GM12878 (cell line): ENCODE results near the gene NPAS3. TPM values are rescaled to one million over a fixed set of nuclear protein-coding genes. Genes with fewer than 3 reads are reported as not detected.

Experiments used
- ATAC-seq: fragments of 200-7000 bp; cut with Tn5 transposase; 3 replicates; pipeline ENCODE4 v1.9.1; 2020; ENCODE audit warnings: mild to moderate bottlenecking, moderate library complexity
- BruUV-seq: library from RNA; stranded (reverse); fragments of 400-500 nt; replicated peaks from 2 replicates; lab custom pipeline; 2021; lab: Mats Ljungman, UMichigan
- CTCF ChIA-PET: fragments of 300-600 bp; sonication (Branson Sonifier 250); formaldehyde crosslinking; extraction: SDS; loops from one replicate; lab custom pipeline; 2021; ENCODE audit warnings: inconsistent platforms; lab: Yijun Ruan, JAX
- POLR2A ChIA-PET: fragments of 350-600 bp; formaldehyde crosslinking; extraction: SDS; loops from one replicate; lab custom pipeline; 2021; ENCODE audit warnings: inconsistent platforms; lab: Charles Lee
- RAD21 ChIA-PET: fragments of 300-600 bp; sonication (Branson Sonifier 250); formaldehyde crosslinking; loops from one replicate; lab custom pipeline; 2023; ENCODE audit warnings: antibody characterized with exemption; ENCODE audit not compliant: unreplicated experiment; lab: Charles Lee
- SMC1A ChIA-PET: fragments of 300-600 bp; sonication (Branson Sonifier 250); formaldehyde crosslinking; loops from one replicate; lab custom pipeline; 2023; ENCODE audit not compliant: unreplicated experiment, uncharacterized antibody; lab: Charles Lee
- DNase-seq: peaks from one replicate; pipeline ENCODE4 v3.0.0-alpha.2; 2011; ENCODE audit warnings: low read depth, low spot score
- FAIRE-seq: peaks from 3 replicates; lab custom pipeline; 2011; peaks lifted over from hg19 to GRCh38; lab: Jason Lieb, UNC
- H2AFZ ChIP-seq: 2 replicates; pipeline ENCODE4 v1.6.0; 2011; ENCODE audit warnings: low read depth, low read length, control low read depth; ENCODE audit not compliant: control insufficient read depth
- H3K27ac ChIP-seq: 2 replicates; pipeline ENCODE4 v1.5.1; 2011; ENCODE audit warnings: control low read depth; ENCODE audit not compliant: control insufficient read depth, insufficient read depth
- H3K27me3 ChIP-seq, 2 experiments: replicated peaks in 1 of 2; 2 replicates each; pipeline versions ENCODE4 v1.6.0 to v1.6.1; 2011; ENCODE audit warnings: low read length in 1 of 2; ENCODE audit not compliant: control insufficient read depth in 2 of 2, insufficient read depth in 2 of 2
- H3K36me3 ChIP-seq, 2 experiments: 2 replicates each; pipeline ENCODE4 v1.5.1; 2011; ENCODE audit warnings: low read length in 1 of 2; ENCODE audit not compliant: control insufficient read depth in 2 of 2, insufficient read depth in 2 of 2
- H3K4me1 ChIP-seq: 2 replicates; pipeline ENCODE4 v1.6.1; 2011; ENCODE audit warnings: mild to moderate bottlenecking, low read length, moderate library complexity, mixed read lengths; ENCODE audit not compliant: control insufficient read depth, insufficient read depth
- H3K4me2 ChIP-seq: 2 replicates; pipeline ENCODE4 v1.6.0; 2011; ENCODE audit warnings: control low read depth; ENCODE audit not compliant: control insufficient read depth, insufficient read depth
- H3K4me3 ChIP-seq: fragments of 200-600 bp; sonication (generic); 2 replicates; pipeline ENCODE4 v1.5.1; 2016
- H3K79me2 ChIP-seq: 2 replicates; pipeline ENCODE4 v1.6.0; 2011; ENCODE audit warnings: low read length; ENCODE audit not compliant: control insufficient read depth, insufficient read depth
- H3K9ac ChIP-seq: 2 replicates; pipeline ENCODE4 v1.8.0; 2011; ENCODE audit warnings: low read length, control low read depth, mixed read lengths; ENCODE audit not compliant: control insufficient read depth, insufficient read depth
- H3K9me3 ChIP-seq: replicated peaks from 3 replicates; pipeline ENCODE4 v1.5.1; 2011; ENCODE audit warnings: mild to moderate bottlenecking, low read length; ENCODE audit not compliant: control insufficient read depth, insufficient read depth
- H4K20me1 ChIP-seq: 2 replicates; pipeline ENCODE4 v1.6.0; 2011; ENCODE audit not compliant: control insufficient read depth, insufficient read depth
- BRCA1 ChIP-seq: IDR thresholded peaks from 2 replicates; pipeline ENCODE4 v1.6.1; 2011; ENCODE audit warnings: low read depth, low read length, improper control_type of control experiment
- CHD2 ChIP-seq: IDR thresholded peaks from 2 replicates; pipeline ENCODE4 v1.6.1; 2011; ENCODE audit warnings: low read depth, low read length, improper control_type of control experiment, borderline replicate concordance
- CHD4 ChIP-seq: fragments of 200-600 bp; sonication (generic); IDR thresholded peaks from 2 replicates; pipeline ENCODE4 v1.6.1; 2016; ENCODE audit warnings: mild to moderate bottlenecking
- EZH2 ChIP-seq: IDR thresholded peaks from 2 replicates; pipeline ENCODE4 v1.6.1; 2012; ENCODE audit warnings: low read depth, mild to moderate bottlenecking, control low read depth, inconsistent platforms, low read length, borderline replicate concordance; ENCODE audit not compliant: control insufficient read depth
- HDGF ChIP-seq: fragments of 450-650 bp; IDR thresholded peaks from 2 replicates; pipeline ENCODE4 v1.6.1; 2016; ENCODE audit warnings: antibody characterized with exemption
- NBN ChIP-seq: fragments of 450-650 bp; IDR thresholded peaks from 2 replicates; pipeline ENCODE4 v1.6.1; 2016
- PAX5 ChIP-seq: IDR thresholded peaks from 2 replicates; pipeline ENCODE4 v1.6.1; 2011; ENCODE audit warnings: low read depth, low read length, borderline replicate concordance
- POU2F2 ChIP-seq: IDR thresholded peaks from 3 replicates; pipeline ENCODE4 v1.6.1; 2011; ENCODE audit warnings: low read depth, mild to moderate bottlenecking, low read length, borderline replicate concordance
- RAD21 ChIP-seq: IDR thresholded peaks from 2 replicates; pipeline ENCODE4 v1.6.1; 2011; ENCODE audit warnings: mild to moderate bottlenecking, low read depth, low read length, moderate library complexity; ENCODE audit not compliant: insufficient read depth
- SIN3A ChIP-seq: IDR thresholded peaks from 2 replicates; pipeline ENCODE4 v1.6.1; 2012; ENCODE audit warnings: low read depth, low read length, improper control_type of control experiment
- ZNF24 ChIP-seq: fragments of 450-650 bp; IDR thresholded peaks from 2 replicates; pipeline ENCODE4 v1.6.1; 2017; ENCODE audit warnings: antibody characterized with exemption, mild to moderate bottlenecking
- ZNF384 ChIP-seq: IDR thresholded peaks from 2 replicates; pipeline ENCODE4 v1.6.1; 2012; ENCODE audit warnings: low read depth, mild to moderate bottlenecking, low read length, improper control_type of control experiment, borderline replicate concordance
- WGBS: methylation state at CpG from one replicate; pipeline ENCODE4 v1.1.6; 2016; ENCODE audit warnings: low lambda C conversion rate; ENCODE audit not compliant: insufficient replicate concordance, insufficient coverage; ENCODE audit errors: missing lambda C conversion rate; 5-methylcytosine and 5-hydroxymethylcytosine counted together
- in situ Hi-C: fragments of 300-500 bp; cut with MboI; formaldehyde crosslinking; loops from 9 replicates; pipeline ENCODE4 v1.14.3; 2018; ENCODE audit warnings: mixed read lengths
- intact Hi-C: fragments of 100-400 bp; cut with micrococcal nuclease; formaldehyde crosslinking; loops from one replicate; pipeline ENCODE4 v1.14.2; 2022; ENCODE audit not compliant: unreplicated experiment
- polyA plus RNA-seq, 11 experiments: library from polyadenylated mRNA; depleted of rRNA in 4 of 11; unstranded in 6 of 11; stranded (reverse) in 5 of 11; fragments of >200 nt; fragmentation: Nextera tagmentation in 4 of 11; fragmentation: Illumina TruSeq in 1 of 11; extraction: Ambion mirVana in 4 of 11; extraction: Trizol in 1 of 11; gene quantifications; 1 replicate in 1 of 11; 2 replicates in 10 of 11; pipeline versions ENCODE4 v1.2.1 to v1.2.3, GENCODE V29; 2011 to 2016; ENCODE audit warnings: inconsistent platforms in 2 of 11, missing spikeins in 2 of 11, low read depth in 1 of 11
- total RNA-seq, 4 experiments: library from RNA; depleted of rRNA in 3 of 4; stranded (reverse); fragments of >200 nt in 3 of 4; fragmentation: Illumina TruSeq in 1 of 4; extraction: Trizol in 1 of 4; gene quantifications; 2 replicates each; pipeline versions ENCODE4 v1.2.1 to v1.2.3, GENCODE V29; 2013 to 2021
- TF ChIP-seq, protein P1 (sequence below): IDR thresholded peaks from 2 replicates; pipeline ENCODE4 v1.6.1; 2011; ENCODE audit warnings: low read depth, mild to moderate bottlenecking, low read length, moderate library complexity, borderline replicate concordance; ENCODE audit errors: extremely low read depth
- TF ChIP-seq, protein P2 (sequence below): fragments of 450-650 bp; conservative IDR thresholded peaks from 2 replicates; pipeline ENCODE4 v1.6.1; 2017; ENCODE audit warnings: mild to moderate bottlenecking, moderate library complexity
- TF ChIP-seq, protein P3 (sequence below): fragments of 450-650 bp; IDR thresholded peaks from 2 replicates; pipeline ENCODE4 v1.6.1; 2016; ENCODE audit warnings: mild to moderate bottlenecking

The NPAS3 gene
- total and polyA plus RNA-seq, 10 of the 15 experiments (the other 5 are each of a cell fraction or from before 2014, with no cell fraction given), result under 0.01 to 2.7 (median 0.03) TPM; not detected in 6

DNA sequence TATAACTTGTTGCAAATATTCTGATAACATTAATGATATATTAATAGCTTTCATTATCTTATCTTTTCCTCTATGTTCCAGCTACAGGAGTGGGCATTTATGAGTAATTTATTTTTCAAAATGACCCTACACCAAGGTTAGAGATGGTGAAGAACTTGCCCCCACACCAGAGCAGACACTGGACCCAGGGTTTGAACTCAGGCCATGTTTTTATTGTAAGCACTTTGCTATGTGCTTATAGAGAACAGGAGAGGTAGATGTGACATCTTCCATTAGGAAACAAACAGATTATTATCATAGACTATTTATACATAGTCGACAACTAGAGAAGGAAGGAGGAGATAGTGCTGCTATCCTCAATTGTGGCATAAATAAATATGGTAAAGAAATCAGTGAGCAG lies 747.0 kb downstream of the NPAS3 start:
- H3K79me2 ChIP-seq, result no peaks in the 10 kb centered on the region
- SMC1A ChIA-PET, result interaction anchor here (0.6 to 2.6 kb wide), 4 partner anchors 10 to 159 kb away, joined by 3 to 9 read pairs (median 5); no protein-coding TSS in a partner anchor
- no peak overlapping the region for H3K9ac ChIP-seq
- in situ Hi-C loops (no loop called here), intact Hi-C loops (no loop called here)
- H3K27me3 ChIP-seq, result no peaks in the 10 kb centered on the region
- BruUV-seq, result no TSS peak
- RAD21 ChIA-PET, result no interaction called here
- 0% methylated on average over 1 of the region's 1 CpG for WGBS
- no peaks in the 10 kb centered on the region for H3K9me3 ChIP-seq
- no peaks in the 10 kb centered on the region for H4K20me1 ChIP-seq
- H3K4me2 ChIP-seq, result no peak overlapping the region
- FAIRE-seq, result no peak
- ATAC-seq, result no peak
- no peak for DNase-seq
- no peak overlapping the region for H3K27ac ChIP-seq
- CTCF ChIA-PET, result interaction anchor here (1.2 to 3.6 kb wide), 5 partner anchors 9 to 103 kb away, joined by 4 to 15 read pairs (median 6); no protein-coding TSS in a partner anchor
- no peak overlapping the region for H3K4me3 ChIP-seq
- no peak for TF ChIP-seq ZNF24
- no peak for TF ChIP-seq POU2F2
- TF ChIP-seq SIN3A, result no peak
- no peak for TF ChIP-seq CHD4
- no peaks in the 10 kb centered on the region for H3K36me3 ChIP-seq
- no peaks in the 10 kb centered on the region for H3K4me1 ChIP-seq
- POLR2A ChIA-PET, result interaction anchor here (1.0 to 1.3 kb wide), 2 partner anchors 41 to 43 kb away, joined by 3 read pairs; no protein-coding TSS in a partner anchor
- H2AFZ ChIP-seq, result no peak overlapping the region

DNA sequence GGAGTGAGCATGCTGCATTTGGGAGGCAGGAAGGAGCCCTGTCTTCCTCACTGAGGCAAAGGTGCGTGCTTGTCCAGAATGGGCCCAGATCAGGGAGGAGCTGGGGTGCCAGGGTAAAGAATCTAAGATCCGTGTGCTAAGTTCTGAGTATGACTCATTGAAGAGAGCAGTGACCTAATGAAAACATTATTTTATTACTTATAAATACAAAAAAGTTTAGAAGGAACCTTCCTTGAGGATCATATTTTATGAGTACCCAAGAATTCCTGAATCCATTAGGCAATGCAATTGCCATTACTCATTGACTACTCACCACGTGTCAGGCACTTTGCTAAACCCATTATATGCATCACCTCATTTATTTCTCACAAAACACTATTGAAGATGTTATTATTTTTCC lies 747.5 kb downstream of the NPAS3 start:
- intact Hi-C loops, result no loop called here
- Histone ChIP-seq H3K4me2 (no peak overlapping the region), H3K9me3 (no peaks in the 10 kb centered on the region), H3K36me3 (no peaks in the 10 kb centered on the region), H3K4me1 (no peaks in the 10 kb centered on the region), H3K4me3 (no peak overlapping the region), H3K79me2 (no peaks in the 10 kb centered on the region), H2AFZ (no peak overlapping the region), H3K9ac (no peak overlapping the region), H4K20me1 (no peaks in the 10 kb centered on the region), H3K27me3 (no peaks in the 10 kb centered on the region), H3K27ac (no peak overlapping the region)
- ChIA-PET POLR2A (interaction anchor here (1.0 kb wide), 1 partner anchor 42 kb away, joined by 3 read pairs; no protein-coding TSS in a partner anchor), SMC1A (interaction anchor here (1.0 to 2.6 kb wide), 7 partner anchors 9 to 400 kb away, joined by 3 to 9 read pairs (median 4); no protein-coding TSS in a partner anchor), CTCF (interaction anchor here (1.2 to 3.6 kb wide), 5 partner anchors 10 to 103 kb away, joined by 4 to 15 read pairs (median 6); no protein-coding TSS in a partner anchor), RAD21 (interaction anchor here (1.2 kb wide), 2 partner anchors 19 to 20 kb away, joined by 3 read pairs; no protein-coding TSS in a partner anchor)
- FAIRE-seq (no peak), DNase-seq (no peak), ATAC-seq (no peak)
- BruUV-seq, result no TSS peak
- no peak for TF ChIP-seq NBN
- no peak for TF ChIP-seq PAX5
- no peak for TF ChIP-seq EZH2
- no peak for TF ChIP-seq CHD2
- TF ChIP-seq BRCA1, result no peak
- TF ChIP-seq, protein P1, sequence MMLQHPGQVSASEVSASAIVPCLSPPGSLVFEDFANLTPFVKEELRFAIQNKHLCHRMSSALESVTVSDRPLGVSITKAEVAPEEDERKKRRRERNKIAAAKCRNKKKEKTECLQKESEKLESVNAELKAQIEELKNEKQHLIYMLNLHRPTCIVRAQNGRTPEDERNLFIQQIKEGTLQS, result no peak
- no peak for TF ChIP-seq HDGF
- no peak for TF ChIP-seq ZNF384
- TF ChIP-seq, protein P2, sequence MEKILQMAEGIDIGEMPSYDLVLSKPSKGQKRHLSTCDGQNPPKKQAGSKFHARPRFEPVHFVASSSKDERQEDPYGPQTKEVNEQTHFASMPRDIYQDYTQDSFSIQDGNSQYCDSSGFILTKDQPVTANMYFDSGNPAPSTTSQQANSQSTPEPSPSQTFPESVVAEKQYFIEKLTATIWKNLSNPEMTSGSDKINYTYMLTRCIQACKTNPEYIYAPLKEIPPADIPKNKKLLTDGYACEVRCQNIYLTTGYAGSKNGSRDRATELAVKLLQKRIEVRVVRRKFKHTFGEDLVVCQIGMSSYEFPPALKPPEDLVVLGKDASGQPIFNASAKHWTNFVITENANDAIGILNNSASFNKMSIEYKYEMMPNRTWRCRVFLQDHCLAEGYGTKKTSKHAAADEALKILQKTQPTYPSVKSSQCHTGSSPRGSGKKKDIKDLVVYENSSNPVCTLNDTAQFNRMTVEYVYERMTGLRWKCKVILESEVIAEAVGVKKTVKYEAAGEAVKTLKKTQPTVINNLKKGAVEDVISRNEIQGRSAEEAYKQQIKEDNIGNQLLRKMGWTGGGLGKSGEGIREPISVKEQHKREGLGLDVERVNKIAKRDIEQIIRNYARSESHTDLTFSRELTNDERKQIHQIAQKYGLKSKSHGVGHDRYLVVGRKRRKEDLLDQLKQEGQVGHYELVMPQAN, result no peak
- TF ChIP-seq RAD21, result no peak
- TF ChIP-seq, protein P3, sequence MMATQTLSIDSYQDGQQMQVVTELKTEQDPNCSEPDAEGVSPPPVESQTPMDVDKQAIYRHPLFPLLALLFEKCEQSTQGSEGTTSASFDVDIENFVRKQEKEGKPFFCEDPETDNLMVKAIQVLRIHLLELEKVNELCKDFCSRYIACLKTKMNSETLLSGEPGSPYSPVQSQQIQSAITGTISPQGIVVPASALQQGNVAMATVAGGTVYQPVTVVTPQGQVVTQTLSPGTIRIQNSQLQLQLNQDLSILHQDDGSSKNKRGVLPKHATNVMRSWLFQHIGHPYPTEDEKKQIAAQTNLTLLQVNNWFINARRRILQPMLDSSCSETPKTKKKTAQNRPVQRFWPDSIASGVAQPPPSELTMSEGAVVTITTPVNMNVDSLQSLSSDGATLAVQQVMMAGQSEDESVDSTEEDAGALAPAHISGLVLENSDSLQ, result no peak
- WGBS, result 0% methylated on average over 3 of the region's 3 CpGs
- in situ Hi-C loops, result no loop called here
